H1 (cell line): Measurements from ENCODE around the gene OSBPL3. TPM values are rescaled to one million over a fixed set of nuclear protein-coding genes. Genes with fewer than 3 reads are reported as not detected.
"Not testable (repeated sequence)": the region's sequence is repeated elsewhere in the genome, so short reads cannot be mapped to it uniquely, and the experiment has no call there.

Source experiments
- CTCF ChIA-PET: fragments of 300-600 bp; sonication (Branson Sonifier 250); formaldehyde crosslinking; loops from one replicate; lab custom pipeline; 2021; ENCODE audit not compliant: partially characterized antibody; lab: Charles Lee
- POLR2A ChIA-PET: fragments of 300-600 bp; sonication (Branson Sonifier 250); formaldehyde crosslinking; loops from one replicate; lab custom pipeline; 2021; ENCODE audit warnings: inconsistent platforms; ENCODE audit not compliant: partially characterized antibody; lab: Charles Lee
- DNase-seq, 2 experiments: peaks; one replicate each; pipeline versions ENCODE4 v3.0.0 to v3.0.0-alpha.2; 2010 to 2022; ENCODE audit warnings: low spot score in 2 of 2, low read depth in 1 of 2, mixed read lengths in 1 of 2
- FAIRE-seq: peaks from 2 replicates; lab custom pipeline; 2011; peaks lifted over from hg19 to GRCh38; lab: Jason Lieb, UNC
- H2AFZ ChIP-seq: 2 replicates; pipeline ENCODE4 v1.8.1; 2012; ENCODE audit warnings: low read length, inconsistent platforms
- H2AK5ac ChIP-seq: 2 replicates; pipeline ENCODE4 v1.6.1; 2013; ENCODE audit warnings: low read depth, low read length
- H2BK120ac ChIP-seq: replicated peaks from 2 replicates; pipeline ENCODE3; 2013; ENCODE audit warnings: low read depth, low read length, inconsistent platforms
- H2BK12ac ChIP-seq: 2 replicates; pipeline ENCODE4 v1.6.1; 2013; ENCODE audit warnings: low read depth, low read length
- H2BK15ac ChIP-seq: 2 replicates; pipeline ENCODE4 v1.6.1; 2013; ENCODE audit warnings: low read length
- H2BK20ac ChIP-seq: 2 replicates; pipeline ENCODE4 v1.6.1; 2013; ENCODE audit warnings: low read length
- H2BK5ac ChIP-seq: 2 replicates; pipeline ENCODE4 v1.6.1; 2013; ENCODE audit warnings: low read depth, low read length
- H3K14ac ChIP-seq: 2 replicates; pipeline ENCODE4 v1.6.1; 2013; ENCODE audit warnings: inconsistent platforms; ENCODE audit not compliant: insufficient read length
- H3K18ac ChIP-seq: 2 replicates; pipeline ENCODE4 v1.6.1; 2013; ENCODE audit warnings: low read length; ENCODE audit errors: extremely low read depth
- H3K23ac ChIP-seq: 2 replicates; pipeline ENCODE4 v1.6.1; 2013; ENCODE audit warnings: inconsistent platforms; ENCODE audit not compliant: insufficient read length
- H3K23me2 ChIP-seq: 2 replicates; pipeline ENCODE4 v1.6.1; 2013; ENCODE audit warnings: low read depth, low read length
- H3K27ac ChIP-seq: 2 replicates; pipeline ENCODE4 v1.6.1; 2011; ENCODE audit warnings: low read depth, low read length, inconsistent platforms
- H3K27me3 ChIP-seq, 4 experiments: replicated peaks in 1 of 4; 1 replicate in 1 of 4; 2 replicates in 3 of 4; pipeline versions ENCODE4 v1.6.1 to v1.8.1; 2011 to 2013; ENCODE audit warnings: low read length in 3 of 4, mild to moderate bottlenecking in 3 of 4, inconsistent platforms in 2 of 4, mixed read lengths in 2 of 4, moderate library complexity in 1 of 4; ENCODE audit not compliant: control insufficient read depth in 3 of 4, insufficient read depth in 3 of 4; ENCODE audit errors: extremely low read depth in 1 of 4
- H3K36me3 ChIP-seq, 4 experiments: 2 replicates each; pipeline versions ENCODE4 v1.6.1 to v1.8.1; 2011 to 2013; ENCODE audit warnings: mild to moderate bottlenecking in 4 of 4, low read length in 3 of 4, moderate library complexity in 2 of 4, control low read depth in 1 of 4, inconsistent platforms in 1 of 4; ENCODE audit not compliant: insufficient read depth in 4 of 4, control insufficient read depth in 2 of 4
- H3K4ac ChIP-seq: replicated peaks from 2 replicates; pipeline ENCODE3; 2013; ENCODE audit warnings: low read length, low read depth, mixed read lengths, inconsistent platforms; ENCODE audit not compliant: insufficient read length
- H3K4me1 ChIP-seq, 4 experiments: replicated peaks in 1 of 4; 1 replicate in 1 of 4; 2 replicates in 3 of 4; pipeline versions ENCODE4 v1.6.1 to v1.8.1; 2011 to 2013; ENCODE audit warnings: low read length in 3 of 4, inconsistent platforms in 2 of 4, mixed read lengths in 1 of 4; ENCODE audit not compliant: insufficient read depth in 4 of 4, control insufficient read depth in 3 of 4
- H3K4me2 ChIP-seq, 2 experiments: 2 replicates each; pipeline versions ENCODE4 v1.6.1 to v1.8.1; 2011 to 2013; ENCODE audit warnings: low read depth in 2 of 2, low read length in 2 of 2, control low read depth in 1 of 2, inconsistent platforms in 1 of 2, mild to moderate bottlenecking in 1 of 2; ENCODE audit not compliant: insufficient read depth in 1 of 2
- H3K4me3 ChIP-seq, 4 experiments: fragments of 200-600, 300-600 bp in 1 of 4; sonication (generic), shearing (Covaris generic), sonication (Bioruptor Twin) in 1 of 4; 2 replicates each; pipeline versions ENCODE4 v1.5.1 to v1.8.1; 2011 to 2016; ENCODE audit warnings: low read length in 4 of 4, low read depth in 3 of 4, control low read depth in 2 of 4, inconsistent platforms in 2 of 4, mild to moderate bottlenecking in 2 of 4, mixed read lengths in 1 of 4, moderate library complexity in 1 of 4; ENCODE audit not compliant: insufficient read depth in 2 of 4; ENCODE audit errors: extremely low read depth in 1 of 4
- H3K56ac ChIP-seq: replicated peaks from 2 replicates; pipeline ENCODE3; 2013; ENCODE audit warnings: low read depth, mild to moderate bottlenecking, mixed read lengths, low read length, inconsistent platforms; ENCODE audit not compliant: insufficient read length
- H3K79me1 ChIP-seq: 2 replicates; pipeline ENCODE4 v1.6.1; 2013; ENCODE audit warnings: low read depth, low read length, control low read depth
- H3K79me2 ChIP-seq, 2 experiments: 2 replicates each; pipeline versions ENCODE4 v1.6.1 to v1.8.1; 2012 to 2013; ENCODE audit warnings: low read length in 2 of 2, mild to moderate bottlenecking in 2 of 2, inconsistent platforms in 1 of 2; ENCODE audit not compliant: insufficient read depth in 2 of 2, control insufficient read depth in 1 of 2
- H3K9ac ChIP-seq, 4 experiments: replicated peaks in 1 of 4; 1 replicate in 1 of 4; 2 replicates in 3 of 4; pipeline versions ENCODE4 v1.6.1 to v1.8.1; 2011 to 2013; ENCODE audit warnings: low read depth in 3 of 4, low read length in 3 of 4, control low read depth in 2 of 4, mild to moderate bottlenecking in 2 of 4, moderate library complexity in 2 of 4, inconsistent platforms in 1 of 4; ENCODE audit errors: extremely low read depth in 1 of 4
- H3K9me3 ChIP-seq, 2 experiments: 2 replicates each; pipeline versions ENCODE4 v1.6.1 to v1.8.1; 2012 to 2013; ENCODE audit warnings: mild to moderate bottlenecking in 2 of 2, moderate library complexity in 2 of 2, control low read depth in 1 of 2, inconsistent platforms in 1 of 2, low read depth in 1 of 2, low read length in 1 of 2, mixed read lengths in 1 of 2; ENCODE audit not compliant: insufficient read depth in 2 of 2
- H4K20me1 ChIP-seq, 2 experiments: replicated peaks in 1 of 2; 2 replicates each; pipeline versions ENCODE3 to v1.8.1; 2011 to 2013; ENCODE audit warnings: inconsistent platforms in 2 of 2, low read length in 2 of 2, mild to moderate bottlenecking in 1 of 2; ENCODE audit not compliant: insufficient read depth in 2 of 2, control insufficient read depth in 1 of 2
- H4K5ac ChIP-seq: 2 replicates; pipeline ENCODE4 v1.6.1; 2013; ENCODE audit warnings: low read length, low read depth, mixed read lengths, inconsistent platforms; ENCODE audit not compliant: insufficient read length
- H4K8ac ChIP-seq: 2 replicates; pipeline ENCODE4 v1.8.0; 2013; ENCODE audit warnings: mild to moderate bottlenecking, moderate library complexity, low read length, inconsistent platforms; ENCODE audit not compliant: insufficient read depth; ENCODE audit errors: extremely low read depth
- H4K91ac ChIP-seq: replicated peaks from 2 replicates; pipeline ENCODE3; 2013; ENCODE audit warnings: low read length, mixed read lengths, inconsistent platforms; ENCODE audit not compliant: insufficient read length
- ASH2L ChIP-seq: fragments of 200-600, 300-600 bp; sonication (generic); IDR thresholded peaks from one replicate; pipeline ENCODE4 v1.7.1; 2017; ENCODE audit warnings: low read length
- EZH2 ChIP-seq: fragments of 200-600 bp; sonication (generic); IDR thresholded peaks from 2 replicates; pipeline ENCODE4 v1.7.1; 2012; ENCODE audit warnings: low read depth, mild to moderate bottlenecking, moderate library complexity, low read length, inconsistent platforms; ENCODE audit not compliant: severe bottlenecking
- GTF2F1 ChIP-seq: IDR thresholded peaks from 2 replicates; pipeline ENCODE4 v1.6.1; 2012; ENCODE audit warnings: low read depth, low read length, improper control_type of control experiment, borderline replicate concordance
- KDM5A ChIP-seq: fragments of 200-600 bp; IDR thresholded peaks from 2 replicates; pipeline ENCODE4 v1.7.1; 2012; ENCODE audit warnings: mild to moderate bottlenecking, low read length, inconsistent platforms, mixed read lengths
- NANOG ChIP-seq: IDR thresholded peaks from 2 replicates; pipeline ENCODE4 v1.6.1; 2011; ENCODE audit warnings: low read length, low read depth, mild to moderate bottlenecking, inconsistent platforms; ENCODE audit not compliant: insufficient read depth, poor library complexity, severe bottlenecking
- PHF8 ChIP-seq: fragments of 200-600 bp; sonication (generic); conservative IDR thresholded peaks from 2 replicates; pipeline ENCODE4 v1.7.1; 2012; ENCODE audit warnings: low read depth, mild to moderate bottlenecking, inconsistent platforms, low read length, moderate library complexity
- RAD21 ChIP-seq, 2 experiments: IDR thresholded peaks in 1 of 2; conservative IDR thresholded peaks in 1 of 2; 2 replicates each; pipeline ENCODE4 v1.6.1; 2011; ENCODE audit warnings: low read depth in 2 of 2, low read length in 2 of 2, improper control_type of control experiment in 1 of 2, inconsistent platforms in 1 of 2, mild to moderate bottlenecking in 1 of 2, moderate library complexity in 1 of 2
- SRF ChIP-seq: IDR thresholded peaks from 2 replicates; pipeline ENCODE4 v1.6.1; 2011; ENCODE audit warnings: mild to moderate bottlenecking, low read depth, low read length, moderate library complexity
- TBP ChIP-seq: IDR thresholded peaks from 2 replicates; pipeline ENCODE4 v1.6.1; 2011; ENCODE audit warnings: low read depth, low read length, improper control_type of control experiment
- TCF12 ChIP-seq: IDR thresholded peaks from 2 replicates; pipeline ENCODE4 v1.6.1; 2011; ENCODE audit warnings: low read depth, mild to moderate bottlenecking, low read length
- WGBS, 2 experiments: shearing (Covaris generic) in 1 of 2; methylation state at CpG; one replicate each; pipeline versions ENCODE4 v1.1.6 to v1.1.7; 2013 to 2015; ENCODE audit warnings: low lambda C conversion rate in 2 of 2, mixed read lengths in 2 of 2, inconsistent platforms in 1 of 2, low coverage in 1 of 2, missing lambda C conversion rate in 1 of 2; ENCODE audit not compliant: insufficient replicate concordance in 2 of 2, insufficient coverage in 1 of 2, insufficient read length in 1 of 2; ENCODE audit errors: extremely low coverage in 1 of 2, missing lambda C conversion rate in 1 of 2; 5-methylcytosine and 5-hydroxymethylcytosine counted together
- polyA plus RNA-seq, 7 experiments: library from polyadenylated mRNA; depleted of rRNA in 3 of 7; stranded (reverse) in 5 of 7; unstranded in 2 of 7; fragments of >200 nt in 5 of 7; fragments of 200-250 nt in 2 of 7; gene quantifications; 1 replicate in 5 of 7; 2 replicates in 1 of 7; 4 replicates in 1 of 7; pipeline versions ENCODE4 v1.2.1 to v1.2.3, GENCODE V29; 2011 to 2013; ENCODE audit warnings: missing spikeins in 2 of 7, mixed read lengths in 2 of 7
- total RNA-seq: library from RNA; stranded (reverse); fragmentation: NEBNext Ultra II Directional; extraction: Animal tissue kit (Norgen Biotek cat#: 25700); gene quantifications from 2 replicates; pipeline ENCODE4 v1.2.1, GENCODE V29; 2021
- TF ChIP-seq, protein P1 (sequence below): IDR thresholded peaks from 2 replicates; pipeline ENCODE4 v1.6.1; 2012; ENCODE audit warnings: inconsistent platforms

The OSBPL3 gene
- total and polyA plus RNA-seq, 2 of the 8 experiments (the other 6 are each of a cell fraction or from before 2014, with no cell fraction given), result 2.8 to 13.9 TPM

- TF ChIP-seq TCF12 (no peak), NANOG (no peak), SRF (no peak), PHF8 (no peak), EZH2 (no peak), RAD21 (IDR thresholded peaks at IDR 0.05 in 1 of 2, conservative IDR thresholded peaks at IDR 0.05 in 1 of 2; ENCODE audit: low read depth in 2 of 2, low read length in 2 of 2) (no peak), TBP (no peak), KDM5A (no peak), ASH2L (no peak), GTF2F1 (no peak)
- TF ChIP-seq, protein P1, sequence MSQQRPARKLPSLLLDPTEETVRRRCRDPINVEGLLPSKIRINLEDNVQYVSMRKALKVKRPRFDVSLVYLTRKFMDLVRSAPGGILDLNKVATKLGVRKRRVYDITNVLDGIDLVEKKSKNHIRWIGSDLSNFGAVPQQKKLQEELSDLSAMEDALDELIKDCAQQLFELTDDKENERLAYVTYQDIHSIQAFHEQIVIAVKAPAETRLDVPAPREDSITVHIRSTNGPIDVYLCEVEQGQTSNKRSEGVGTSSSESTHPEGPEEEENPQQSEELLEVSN, result no peak
Observed at GRCh38 chr7:24905996-24906770, 73.8 kb downstream of the OSBPL3 start (continued).

- H4K91ac ChIP-seq, H3K27me3 ChIP-seq, H3K14ac ChIP-seq, H2BK5ac ChIP-seq, H2AFZ ChIP-seq, H3K23me2 ChIP-seq, POLR2A ChIA-PET, H3K79me1 ChIP-seq, H3K4me3 ChIP-seq, H3K9me3 ChIP-seq, H3K18ac ChIP-seq, DNase-seq, H2BK12ac ChIP-seq, H3K56ac ChIP-seq, H3K27ac ChIP-seq, H3K79me2 ChIP-seq, H4K5ac ChIP-seq, H4K20me1 ChIP-seq, H3K9ac ChIP-seq, H2BK20ac ChIP-seq, FAIRE-seq, H2BK15ac ChIP-seq, H3K4me1 ChIP-seq, H3K4me2 ChIP-seq, H2AK5ac ChIP-seq, H3K36me3 ChIP-seq, H3K23ac ChIP-seq, H2BK120ac ChIP-seq, H4K8ac ChIP-seq, H3K4ac ChIP-seq: not testable (repeated sequence)
- CTCF ChIA-PET, result interaction anchor here (0.6 kb wide), 1 partner anchor 371 kb away, joined by 3 read pairs; no protein-coding TSS in a partner anchor
- WGBS, 2 experiments, result 96% methylated on average over 4 of the region's 4 CpGs; no CpG with 5 or more reads in 1 of the 2 experiments
Observed at GRCh38 chr7:24903992-24904391, 76.0 kb downstream of the OSBPL3 start.
